ENCODE data around the gene TBX3.

Gene TBX3

GRCh38 chr12:114673901-114674250 lies 10.1 kb downstream of the TBX3 start:
- H3K27me3 ChIP-seq (ENCODE audit: insufficient read depth, low read length), result no peaks in the 10 kb centered on the region; the same call in 1 of the 2 replicates

GRCh38 chr12:114673169-114673833 lies 10.7 kb downstream of the TBX3 start:
- Histone ChIP-seq H3K36me3 (ENCODE audit: insufficient read depth, low read length) (no peaks in the 10 kb centered on the region), H3K79me2 (ENCODE audit: insufficient read depth, low read length) (no peaks in the 10 kb centered on the region), H3K9me2 (ENCODE audit: low read depth, low read length) (no peaks in the 10 kb centered on the region), H2AFZ (ENCODE audit: low read length) (no peak overlapping the region), H3F3A (ENCODE audit: insufficient read depth, low read length) (no peaks in the 10 kb centered on the region), H3K4me2 (ENCODE audit: low read length) (no peak overlapping the region), H3K27ac (ENCODE audit: low read depth, low read length, poor library complexity, severe bottlenecking) (no peak overlapping the region), H3K4me3 (ENCODE audit: low read depth, low read length, poor library complexity, severe bottlenecking) (no peak overlapping the region), H3K9ac (ENCODE audit: low read length) (no peak overlapping the region), H3K9me3 (ENCODE audit: low read length) (no peaks in the 10 kb centered on the region), H3K4me1 (ENCODE audit: insufficient read depth, low read length, severe bottlenecking) (no peaks in the 10 kb centered on the region), H3K27me3 (ENCODE audit: insufficient read depth, low read length) (no peaks in the 10 kb centered on the region; the same call in 1 of the 2 replicates), H4K20me1 (ENCODE audit: insufficient read depth, low read length) (no peaks in the 10 kb centered on the region)
- TF ChIP-seq CTCF (IDR thresholded peaks at IDR 0.05; ENCODE audit: low read length) (no peak), EZH2 (IDR thresholded peaks at IDR 0.05; ENCODE audit: borderline replicate concordance, low read length) (no peak)

More at GRCh38 chr12:114673901-114674250, 10.1 kb downstream of the TBX3 start:
- no peaks in the 10 kb centered on the region for H3K9me3 ChIP-seq (ENCODE audit: low read length)
- H3K9ac ChIP-seq (ENCODE audit: low read length), result no peak overlapping the region
- no peak for TF ChIP-seq EZH2 (IDR thresholded peaks at IDR 0.05; ENCODE audit: borderline replicate concordance, low read length)
- no peak for TF ChIP-seq CTCF (IDR thresholded peaks at IDR 0.05; ENCODE audit: low read length)
- no peaks in the 10 kb centered on the region for H3K36me3 ChIP-seq (ENCODE audit: insufficient read depth, low read length)
- H3K4me1 ChIP-seq (ENCODE audit: insufficient read depth, low read length, severe bottlenecking), result no peaks in the 10 kb centered on the region
- H3K9me2 ChIP-seq (ENCODE audit: low read depth, low read length), result no peaks in the 10 kb centered on the region
- no peak overlapping the region for H2AFZ ChIP-seq (ENCODE audit: low read length)
- no peak overlapping the region for H3K4me3 ChIP-seq (ENCODE audit: low read depth, low read length, poor library complexity, severe bottlenecking)
- H4K20me1 ChIP-seq (ENCODE audit: insufficient read depth, low read length), result no peaks in the 10 kb centered on the region
- H3K4me2 ChIP-seq (ENCODE audit: low read length), result no peak overlapping the region
- no peaks in the 10 kb centered on the region for H3K79me2 ChIP-seq (ENCODE audit: insufficient read depth, low read length)
- no peak overlapping the region for H3K27ac ChIP-seq (ENCODE audit: low read depth, low read length, poor library complexity, severe bottlenecking)
- no peaks in the 10 kb centered on the region for H3F3A ChIP-seq (ENCODE audit: insufficient read depth, low read length)

GRCh38 chr12:114672817-114673168 lies 11.2 kb downstream of the TBX3 start:
- H3K79me2 ChIP-seq (ENCODE audit: insufficient read depth, low read length), result no peaks in the 10 kb centered on the region
- H3K36me3 ChIP-seq (ENCODE audit: insufficient read depth, low read length), result no peaks in the 10 kb centered on the region
- H3K4me3 ChIP-seq (ENCODE audit: low read depth, low read length, poor library complexity, severe bottlenecking), result no peak overlapping the region
- H3K9me2 ChIP-seq (ENCODE audit: low read depth, low read length), result no peaks in the 10 kb centered on the region
- no peaks in the 10 kb centered on the region for H3K9me3 ChIP-seq (ENCODE audit: low read length)
- no peaks in the 10 kb centered on the region for H3K4me1 ChIP-seq (ENCODE audit: insufficient read depth, low read length, severe bottlenecking)
- H3K27me3 ChIP-seq (ENCODE audit: insufficient read depth, low read length), result no peaks in the 10 kb centered on the region; the same call in 1 of the 2 replicates
- H3K9ac ChIP-seq (ENCODE audit: low read length), result no peak overlapping the region
- no peak for TF ChIP-seq EZH2 (IDR thresholded peaks at IDR 0.05; ENCODE audit: borderline replicate concordance, low read length)
- no peak for TF ChIP-seq CTCF (IDR thresholded peaks at IDR 0.05; ENCODE audit: low read length)
- H3K4me2 ChIP-seq (ENCODE audit: low read length), result no peak overlapping the region
- H2AFZ ChIP-seq (ENCODE audit: low read length), result no peak overlapping the region
- no peaks in the 10 kb centered on the region for H3F3A ChIP-seq (ENCODE audit: insufficient read depth, low read length)
- H3K27ac ChIP-seq (ENCODE audit: low read depth, low read length, poor library complexity, severe bottlenecking), result no peak overlapping the region
- H4K20me1 ChIP-seq (ENCODE audit: insufficient read depth, low read length), result no peaks in the 10 kb centered on the region
